DND-41 (cell line): ENCODE data around the gene NCBP1.

Source experiments
- EZH2 ChIP-seq: IDR thresholded peaks from 3 replicates; pipeline ENCODE4 v1.6.1; 2012; ENCODE audit warnings: borderline replicate concordance, low read depth, mild to moderate bottlenecking, moderate library complexity, low read length, inconsistent platforms; ENCODE audit not compliant: severe bottlenecking
- TF ChIP-seq, protein P1 (sequence below): IDR thresholded peaks from 2 replicates; pipeline ENCODE4 v1.5.1; 2012; ENCODE audit warnings: borderline replicate concordance, low read length, moderate library complexity, mild to moderate bottlenecking; ENCODE audit not compliant: poor library complexity, severe bottlenecking; ENCODE audit errors: extremely low read depth

DNA sequence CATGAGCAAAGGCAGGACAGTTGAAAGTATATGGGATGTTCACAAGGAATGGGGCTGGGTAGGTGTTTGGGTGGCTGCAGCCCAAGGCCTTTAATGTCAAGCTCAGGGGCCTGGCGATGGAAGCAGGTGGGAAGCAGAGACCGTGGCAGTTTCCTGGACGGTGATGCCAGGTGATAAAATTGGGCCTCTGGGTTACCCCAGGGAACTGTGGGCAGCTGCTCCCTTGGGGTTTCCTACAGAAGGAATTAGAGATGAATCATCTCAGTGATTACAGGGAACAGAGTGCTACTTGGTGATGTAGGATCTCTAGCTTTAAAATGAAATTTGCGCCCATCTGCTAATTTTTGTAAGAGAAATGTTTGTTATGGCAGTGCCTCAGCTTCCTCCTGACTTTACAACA lies 39.7 kb upstream of the NCBP1 start:
- TF ChIP-seq, protein P1, sequence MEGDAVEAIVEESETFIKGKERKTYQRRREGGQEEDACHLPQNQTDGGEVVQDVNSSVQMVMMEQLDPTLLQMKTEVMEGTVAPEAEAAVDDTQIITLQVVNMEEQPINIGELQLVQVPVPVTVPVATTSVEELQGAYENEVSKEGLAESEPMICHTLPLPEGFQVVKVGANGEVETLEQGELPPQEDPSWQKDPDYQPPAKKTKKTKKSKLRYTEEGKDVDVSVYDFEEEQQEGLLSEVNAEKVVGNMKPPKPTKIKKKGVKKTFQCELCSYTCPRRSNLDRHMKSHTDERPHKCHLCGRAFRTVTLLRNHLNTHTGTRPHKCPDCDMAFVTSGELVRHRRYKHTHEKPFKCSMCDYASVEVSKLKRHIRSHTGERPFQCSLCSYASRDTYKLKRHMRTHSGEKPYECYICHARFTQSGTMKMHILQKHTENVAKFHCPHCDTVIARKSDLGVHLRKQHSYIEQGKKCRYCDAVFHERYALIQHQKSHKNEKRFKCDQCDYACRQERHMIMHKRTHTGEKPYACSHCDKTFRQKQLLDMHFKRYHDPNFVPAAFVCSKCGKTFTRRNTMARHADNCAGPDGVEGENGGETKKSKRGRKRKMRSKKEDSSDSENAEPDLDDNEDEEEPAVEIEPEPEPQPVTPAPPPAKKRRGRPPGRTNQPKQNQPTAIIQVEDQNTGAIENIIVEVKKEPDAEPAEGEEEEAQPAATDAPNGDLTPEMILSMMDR = no peak
- no peak for TF ChIP-seq EZH2
